CD4-positive, alpha-beta T cell treated with Interleukin-2 at 100 ng/mL for 4 hours (primary cell): ENCODE results near the gene DHRS2.

Source experiments
- DNase-seq: peaks from one replicate; pipeline ENCODE4 v3.0.0-alpha.2; 2020; ENCODE audit warnings: low spot score

Gene DHRS2

DNA sequence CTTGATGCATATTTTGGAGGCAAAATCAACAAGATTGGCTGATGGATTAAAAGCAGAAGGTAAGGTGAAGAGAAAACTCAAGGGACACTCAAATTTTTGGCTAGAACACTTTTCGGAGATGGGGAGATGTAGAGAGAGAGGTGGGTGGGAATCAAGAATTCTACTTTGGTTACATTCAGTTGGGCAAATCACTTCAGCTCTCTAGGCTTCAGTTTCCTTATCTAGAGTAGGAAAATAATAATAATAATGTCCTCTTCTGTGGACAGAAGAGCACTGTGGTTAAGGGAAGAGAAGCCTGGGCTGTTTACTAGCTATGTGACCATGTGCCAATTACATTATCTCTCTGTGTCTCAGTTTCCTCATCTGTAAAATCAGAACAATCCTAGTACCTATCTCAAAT, 23.4 kb upstream of the DHRS2 start:
- no peak for DNase-seq

DNA sequence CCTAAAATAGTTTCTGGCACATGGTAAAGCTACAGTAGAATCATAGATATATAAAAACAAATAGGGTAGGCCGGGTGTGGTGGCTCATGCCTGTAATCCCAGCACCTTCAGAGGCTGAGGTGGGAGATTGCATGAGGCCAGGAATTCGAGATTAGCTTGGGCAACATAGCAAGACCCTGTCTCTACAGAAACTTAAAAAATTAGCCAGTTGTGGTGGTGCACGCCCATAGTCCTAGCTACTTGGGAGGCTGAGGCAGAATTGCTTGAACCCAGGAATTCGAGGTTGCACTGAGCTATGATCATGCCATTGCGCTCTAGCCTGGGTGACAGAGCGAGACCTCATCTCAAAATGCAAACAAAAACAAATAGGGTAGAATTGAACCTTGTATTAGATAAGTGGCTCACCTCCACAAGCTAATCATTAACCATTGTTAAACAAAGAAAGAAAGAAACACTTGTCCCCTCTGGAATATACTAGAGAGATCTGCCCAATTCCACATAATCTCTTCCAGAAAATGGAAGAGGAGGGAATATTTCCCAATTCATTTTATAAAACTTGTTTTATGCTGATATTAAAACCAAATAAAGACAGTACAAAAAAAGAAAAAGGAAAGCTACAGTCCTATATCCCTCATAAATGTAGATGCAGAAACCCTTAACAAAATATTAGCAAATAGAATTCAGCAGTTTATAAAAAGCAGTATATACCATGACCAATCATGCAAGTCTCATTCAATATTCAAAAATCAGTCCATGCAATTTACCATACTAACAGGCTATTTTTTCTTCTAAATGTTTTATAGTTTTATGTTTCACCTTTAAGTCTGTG, 22.7 kb upstream of the DHRS2 start:
- no peak for DNase-seq

- no peak for DNase-seq
Measured at GRCh38 chr14:23614395-23614828, 21.8 kb upstream of the DHRS2 start.

DNA sequence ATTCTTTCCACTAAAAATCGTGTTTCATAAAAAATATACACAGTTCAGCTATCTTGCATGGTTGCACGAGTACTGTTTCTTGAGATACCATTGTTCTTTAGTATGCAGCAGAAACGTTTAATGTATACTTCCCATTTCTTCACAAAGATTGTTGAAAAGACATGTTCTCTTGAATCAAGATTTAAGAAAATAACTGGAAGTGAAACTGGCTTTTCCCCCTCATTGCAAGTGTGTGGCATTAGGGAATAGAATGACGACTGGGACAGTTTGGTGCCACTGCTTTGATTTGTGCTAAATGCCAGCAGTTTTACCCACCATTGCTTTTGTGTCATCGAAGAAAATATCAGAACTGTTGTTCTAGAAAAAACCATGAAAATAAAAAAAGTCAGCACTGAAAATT, 20.3 kb upstream of the DHRS2 start:
- no peak for DNase-seq

DNA sequence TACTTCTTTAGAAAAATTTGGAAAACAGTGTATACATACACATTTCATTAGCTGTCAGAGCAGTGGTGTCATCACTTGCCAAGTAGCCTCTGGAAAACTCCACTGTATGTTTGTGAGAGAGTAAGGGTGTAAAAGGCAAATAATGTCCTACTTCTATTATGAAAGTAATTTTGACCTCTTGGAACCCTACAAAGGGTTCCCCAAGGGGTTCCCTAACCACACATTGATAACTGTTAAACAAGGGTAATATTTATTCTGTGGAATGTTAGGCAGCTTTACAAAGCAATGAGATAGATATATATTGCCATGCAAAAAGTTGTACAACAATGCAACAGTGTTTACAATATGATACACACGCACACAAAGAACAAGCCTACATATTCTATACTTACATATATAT, 18.6 kb upstream of the DHRS2 start:
- no peak for DNase-seq

DNA sequence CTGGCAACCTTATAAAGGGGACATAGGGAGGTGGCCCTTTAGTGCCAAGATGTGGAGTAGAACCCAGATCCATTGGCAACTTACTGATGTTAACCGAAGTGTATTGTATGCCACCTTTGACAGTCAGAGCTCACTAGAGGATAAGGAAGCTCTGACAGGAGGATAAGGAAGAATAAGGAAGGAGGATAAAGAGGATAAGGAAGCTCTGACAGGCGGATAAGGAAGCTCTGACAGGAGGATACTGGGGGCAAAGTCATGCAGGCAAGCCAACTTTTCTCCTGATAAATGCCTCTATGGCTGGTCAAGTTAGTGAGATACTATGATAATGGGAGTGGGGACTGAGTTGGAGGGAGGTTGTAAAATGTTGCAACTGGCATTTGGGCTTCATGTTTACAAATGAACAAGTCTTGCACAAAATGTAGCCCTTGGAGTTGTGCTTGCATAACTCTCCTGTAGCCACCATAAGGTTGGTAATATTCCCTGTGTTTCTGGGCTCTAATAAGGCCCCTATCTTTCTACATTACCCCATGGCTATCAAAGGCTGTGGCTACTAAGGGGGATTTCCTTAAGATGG, 17.7 kb upstream of the DHRS2 start:
- DNase-seq = no peak

- no peak for DNase-seq
Measured at GRCh38 chr14:23620177-23620702, 15.9 kb upstream of the DHRS2 start.

DNA sequence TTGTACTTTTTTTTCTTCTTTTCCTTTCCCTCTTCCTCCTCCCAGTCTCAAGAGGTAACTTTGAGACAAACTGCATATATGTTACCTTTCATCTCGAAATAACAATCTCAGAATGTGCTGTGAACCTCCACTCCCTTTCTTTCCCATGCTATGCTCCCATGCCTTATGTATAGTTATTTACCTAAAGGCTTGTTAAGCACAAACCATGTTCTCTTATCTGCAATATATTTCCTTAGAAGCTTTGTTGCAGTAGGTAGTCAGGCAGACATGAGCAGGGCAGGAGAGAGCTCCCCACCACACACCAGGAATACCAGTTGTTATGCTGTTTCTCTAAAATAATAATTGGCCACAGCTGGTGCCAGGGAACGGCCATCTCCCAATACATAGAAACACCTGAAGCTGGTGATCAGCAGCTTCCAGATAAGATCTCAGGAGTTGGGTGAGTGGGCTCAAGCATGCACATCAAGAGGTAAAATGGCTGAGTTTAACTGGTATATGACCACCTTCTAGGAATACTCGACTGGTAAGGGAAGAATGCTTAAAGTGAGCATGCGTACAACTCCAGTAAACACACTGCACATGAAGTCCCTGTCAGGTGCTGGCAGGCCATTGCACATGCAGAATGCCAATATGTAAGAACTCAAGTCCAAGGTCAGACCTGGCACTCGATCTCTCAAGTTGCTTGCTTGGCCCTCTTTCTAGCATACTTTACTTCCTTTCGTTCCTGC, 14.8 kb upstream of the DHRS2 start:
- DNase-seq = no peak

- no peak for DNase-seq
Measured at GRCh38 chr14:23621932-23622730, 14.0 kb upstream of the DHRS2 start.

GRCh38 chr14:23622990-23623389, 13.2 kb upstream of the DHRS2 start:
- DNase-seq = no peak

- no peak for DNase-seq
Measured at GRCh38 chr14:23623962-23624361, 12.2 kb upstream of the DHRS2 start.

- no peak for DNase-seq
Measured at GRCh38 chr14:23624830-23625404, 11.2 kb upstream of the DHRS2 start.

DNA sequence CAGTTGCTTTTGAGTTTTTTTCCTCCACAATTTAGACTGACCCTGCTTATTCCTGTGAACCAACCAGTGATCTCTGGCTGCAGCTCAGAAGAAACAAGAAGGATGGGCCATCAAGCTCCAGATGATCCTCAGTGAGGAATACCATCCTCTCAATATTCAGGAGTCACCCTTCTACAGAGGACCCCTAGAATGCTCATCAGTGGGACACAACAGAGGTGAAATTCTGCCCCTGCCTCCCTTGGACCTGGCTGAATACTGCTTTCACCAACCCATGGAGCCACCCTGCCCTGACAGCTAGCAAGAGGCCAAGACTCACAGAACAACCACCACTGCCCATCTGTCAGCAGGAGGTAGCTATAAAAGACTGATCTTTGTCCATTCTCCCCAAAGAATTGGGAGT, 9.2 kb upstream of the DHRS2 start:
- no peak for DNase-seq

DNA sequence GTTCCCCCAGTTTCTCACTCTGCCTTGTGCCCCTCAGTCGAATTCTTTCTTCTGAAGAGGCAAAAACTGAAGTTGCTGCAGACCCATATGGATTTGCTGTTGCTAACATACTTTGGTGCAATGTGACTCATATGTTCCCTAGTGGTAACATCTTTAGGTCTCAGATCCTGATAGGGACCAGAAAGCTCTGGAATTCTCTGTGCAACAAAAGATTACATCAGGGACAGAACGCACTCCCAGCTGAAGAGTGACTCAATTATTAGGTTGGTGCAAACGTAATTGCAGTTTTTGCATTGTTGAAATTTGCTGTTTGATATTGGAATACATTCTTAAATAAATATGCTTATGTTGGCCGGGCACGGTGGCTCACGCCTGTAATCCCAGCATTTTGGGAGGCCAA, 8.2 kb upstream of the DHRS2 start:
- DNase-seq = no peak

- DNase-seq = no peak
Measured at GRCh38 chr14:23629204-23629603, 7.0 kb upstream of the DHRS2 start.

DNA sequence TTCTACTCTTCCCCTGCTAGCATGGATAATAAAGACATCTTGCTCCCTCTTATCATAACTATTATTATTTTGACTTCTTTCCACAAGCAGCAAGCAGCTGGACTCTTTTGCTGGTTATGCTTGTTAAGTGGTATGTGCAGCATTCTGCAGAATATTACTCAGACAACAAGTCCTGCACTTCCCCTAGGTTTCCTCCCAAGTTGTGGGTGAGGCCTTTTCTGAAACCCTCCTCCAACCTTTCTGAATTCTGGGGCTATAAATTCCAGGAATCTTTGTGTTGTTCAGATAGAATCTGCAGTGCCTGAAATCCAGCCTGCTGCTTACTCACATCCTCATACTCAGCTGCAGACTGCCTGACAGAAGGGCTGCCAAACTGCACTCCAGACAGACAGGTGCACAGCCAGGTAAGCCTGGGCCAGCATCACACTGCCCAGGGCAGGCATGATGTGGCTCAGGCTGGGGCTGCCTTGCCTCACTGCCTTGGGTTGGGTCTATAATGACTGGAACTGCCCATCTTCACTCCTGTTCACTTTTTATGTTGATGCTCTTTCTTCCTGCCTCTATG, 6.2 kb upstream of the DHRS2 start:
- DNase-seq = no peak

DNA sequence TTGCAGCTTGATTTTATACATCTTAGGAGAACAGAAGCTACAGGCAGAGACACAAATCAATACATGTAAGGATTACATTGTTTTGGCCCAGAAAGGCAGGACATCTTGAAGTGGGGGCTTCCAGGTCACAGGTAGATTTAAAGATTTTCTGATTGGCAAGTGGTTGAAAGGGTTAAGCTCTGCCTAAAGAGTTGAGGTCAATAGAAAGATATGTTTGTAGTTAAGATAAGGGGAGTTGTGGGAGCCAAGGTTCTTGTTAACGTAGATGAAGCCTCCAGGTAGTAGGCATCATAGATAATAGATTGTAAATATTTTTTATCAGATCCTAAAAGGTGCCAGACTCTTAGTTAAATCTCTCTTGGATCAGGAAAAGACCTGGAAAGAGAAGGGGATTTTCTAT, 5.5 kb upstream of the DHRS2 start:
- DNase-seq = no peak

DNA sequence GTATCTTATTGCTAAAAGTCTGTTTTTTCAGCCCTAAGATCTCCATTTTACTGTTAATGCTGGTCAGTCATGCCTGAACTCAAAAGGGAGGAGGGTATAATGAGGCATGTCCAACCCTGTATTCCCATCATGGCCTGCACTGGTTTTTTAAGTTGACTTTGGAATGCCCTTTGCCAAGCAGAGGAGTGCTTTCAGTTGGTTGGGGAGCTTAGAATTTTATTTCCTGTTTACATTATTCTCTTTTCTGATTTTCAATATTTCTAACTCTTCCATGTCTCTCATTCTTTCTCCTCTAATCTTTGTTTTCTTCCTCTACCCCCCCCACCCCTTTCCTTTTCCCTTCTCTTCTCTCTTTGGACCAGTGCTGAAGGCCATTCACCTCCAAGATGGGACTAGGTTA, 4.9 kb upstream of the DHRS2 start:
- no peak for DNase-seq

GRCh38 chr14:23631702-23632460, 4.3 kb upstream of the DHRS2 start:
- DNase-seq = peak; percentile 65

DNA sequence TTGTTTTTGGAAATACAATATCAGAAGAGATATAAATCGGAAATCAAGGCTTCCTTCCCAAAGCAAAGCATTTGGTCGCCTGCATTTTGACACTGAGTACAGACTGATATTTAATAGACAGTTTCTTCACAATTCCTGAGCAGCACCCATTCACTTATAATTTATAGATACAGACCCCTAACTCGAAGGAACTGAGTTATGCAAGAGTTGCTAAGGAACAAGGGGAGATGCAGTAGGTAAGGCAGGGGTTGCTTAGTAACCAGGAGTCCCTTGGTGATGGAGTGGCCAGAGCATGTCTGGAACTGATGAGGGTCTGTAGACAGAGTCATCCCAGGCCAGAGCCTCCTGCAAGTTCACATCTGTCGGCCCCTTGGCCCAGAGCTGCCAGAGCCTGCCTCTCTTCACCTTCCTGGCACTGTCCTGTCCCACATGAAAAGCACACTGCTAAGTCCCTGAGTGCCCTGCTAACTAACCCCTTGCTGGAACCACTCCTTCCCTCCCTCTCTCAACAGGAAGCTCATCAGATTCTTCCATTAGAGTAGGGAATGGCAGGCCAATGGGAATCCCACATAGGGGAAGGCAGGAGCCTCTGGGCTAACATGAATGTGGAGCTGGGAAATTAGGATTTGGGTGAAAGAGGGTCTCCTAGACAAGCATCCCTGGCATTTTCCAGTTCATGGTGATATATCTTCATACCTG, 3.6 kb upstream of the DHRS2 start:
- no peak for DNase-seq
